ENCODE measurements around the gene DLG2. TPM values are rescaled to one million over a fixed set of nuclear protein-coding genes. Genes with fewer than 3 reads are reported as not detected.

Gene DLG2
- total and polyA plus RNA-seq, 9 of the 15 experiments (the other 6 are each of a cell fraction or from before 2014, with no cell fraction given) = 0.52 to 1.6 (median 0.95) TPM

DNA sequence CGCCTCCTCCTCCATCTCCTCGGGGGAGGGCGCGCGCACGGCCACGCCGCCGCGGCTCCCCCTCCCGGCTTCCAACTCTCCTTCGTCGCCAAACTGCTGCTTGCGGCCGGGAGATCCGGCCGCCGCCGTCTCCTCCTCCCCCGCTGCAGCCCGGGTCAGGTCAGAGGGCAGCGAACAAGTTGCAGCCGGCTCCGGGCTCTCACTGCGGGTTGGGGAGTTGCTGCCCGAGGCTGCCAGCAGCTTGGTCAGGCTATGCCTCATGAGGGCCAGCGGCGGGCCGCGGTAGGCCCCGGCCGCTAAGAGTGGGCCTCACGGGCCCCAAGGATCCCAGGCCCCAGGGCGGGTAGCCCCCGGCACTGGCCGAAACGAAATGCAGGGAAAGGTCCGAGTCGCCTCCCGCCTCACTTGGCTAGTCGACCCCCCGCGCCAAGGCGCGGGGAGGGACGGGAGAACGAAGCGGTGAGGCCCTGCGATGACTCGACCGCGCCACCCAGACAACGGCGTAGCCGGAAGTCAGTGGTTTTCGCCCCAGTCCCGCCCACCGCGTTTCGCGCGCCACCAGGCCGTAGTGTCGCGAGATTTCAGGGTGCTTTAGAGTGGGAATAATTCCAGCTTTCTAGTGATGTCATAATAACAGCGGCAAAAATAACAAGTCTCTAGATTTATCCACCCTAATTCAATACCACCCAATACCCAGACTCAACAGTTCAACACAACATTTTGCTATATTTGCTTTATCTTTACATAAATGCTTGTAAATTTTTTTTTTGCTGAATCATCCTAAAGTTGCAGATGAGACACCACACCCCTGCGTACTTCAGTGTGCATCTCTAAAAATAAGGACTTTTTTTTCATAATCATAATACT is 37.7 kb upstream of the DLG2 start, which contains the start of gene CREBZF (continued):
- no peak for TF ChIP-seq FOXO4 (CRISPR knock-in tag; IDR thresholded peaks at IDR 0.05)
- TF ChIP-seq DDX20 (tag; IDR thresholded peaks at IDR 0.05; ENCODE audit: low read depth) = no peak
- peak; percentile 86; the same call in 1 of the 2 replicates for TF ChIP-seq CREB3L1 (IDR thresholded peaks at IDR 0.05; ENCODE audit: borderline replicate concordance, low read depth)
- TF ChIP-seq E2F3 (CRISPR knock-in tag; IDR thresholded peaks at IDR 0.05) = peak; percentile 75
- peak; percentile 83 for TF ChIP-seq L3MBTL2 (IDR thresholded peaks at IDR 0.05)
- TF ChIP-seq ZNF12 (CRISPR knock-in tag; IDR thresholded peaks at IDR 0.05) = 0 out of 2 replicates have a peak, but pooled peaks have one; percentile 49
- TF ChIP-seq SMARCE1 (IDR thresholded peaks at IDR 0.05) = peak; percentile 62; the same call in 1 of the 2 replicates
- TF ChIP-seq CBFA2T2 (conservative IDR thresholded peaks at IDR 0.05) = peak; percentile 28; the same call in 1 of the 2 replicates
- peak; percentile 95 for TF ChIP-seq BACH1 (tag; IDR thresholded peaks at IDR 0.05)
- TF ChIP-seq POLR2A (conservative IDR thresholded peaks at IDR 0.05) = peak; percentile 93
- peak; percentile 84 for TF ChIP-seq KDM5B (IDR thresholded peaks at IDR 0.05; ENCODE audit: insufficient replicate concordance, low read depth, low read length)
- no peak for TF ChIP-seq BMI1 (IDR thresholded peaks at IDR 0.05; ENCODE audit: low read length)
- TF ChIP-seq, protein P1, sequence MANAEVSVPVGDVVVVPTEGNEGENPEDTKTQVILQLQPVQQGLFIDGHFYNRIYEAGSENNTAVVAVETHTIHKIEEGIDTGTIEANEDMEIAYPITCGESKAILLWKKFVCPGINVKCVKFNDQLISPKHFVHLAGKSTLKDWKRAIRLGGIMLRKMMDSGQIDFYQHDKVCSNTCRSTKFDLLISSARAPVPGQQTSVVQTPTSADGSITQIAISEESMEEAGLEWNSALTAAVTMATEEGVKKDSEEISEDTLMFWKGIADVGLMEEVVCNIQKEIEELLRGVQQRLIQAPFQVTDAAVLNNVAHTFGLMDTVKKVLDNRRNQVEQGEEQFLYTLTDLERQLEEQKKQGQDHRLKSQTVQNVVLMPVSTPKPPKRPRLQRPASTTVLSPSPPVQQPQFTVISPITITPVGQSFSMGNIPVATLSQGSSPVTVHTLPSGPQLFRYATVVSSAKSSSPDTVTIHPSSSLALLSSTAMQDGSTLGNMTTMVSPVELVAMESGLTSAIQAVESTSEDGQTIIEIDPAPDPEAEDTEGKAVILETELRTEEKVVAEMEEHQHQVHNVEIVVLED (CRISPR knock-in tag; IDR thresholded peaks at IDR 0.05) = peak; percentile 38
- TF ChIP-seq GABPB1 (CRISPR knock-in tag; IDR thresholded peaks at IDR 0.05) = peak; percentile 91
- TF ChIP-seq ZFP1 (CRISPR knock-in tag; IDR thresholded peaks at IDR 0.05) = no peak
- TF ChIP-seq CEBPG (CRISPR knock-in tag; IDR thresholded peaks at IDR 0.05) = 0 out of 2 replicates have a peak, but pooled peaks have one; percentile 18
- TF ChIP-seq CEBPG (tag; conservative IDR thresholded peaks at IDR 0.05 in 1 of 2, IDR thresholded peaks at IDR 0.05 in 1 of 2) = peak; percentile 36 to 52; a peak in 1 of 4 replicates
- peak; percentile 89 for TF ChIP-seq POLR2AphosphoS5 (IDR thresholded peaks at IDR 0.05; ENCODE audit: control insufficient read depth, insufficient read depth, low read depth, low read length)
- TF ChIP-seq SREBF1 (IDR thresholded peaks at IDR 0.05; ENCODE audit: borderline replicate concordance, low read depth, low read length) = no peak
- TF ChIP-seq E2F8 (IDR thresholded peaks at IDR 0.05; ENCODE audit: low read depth, partially characterized antibody) = peak; percentile 81
- TF ChIP-seq PML (IDR thresholded peaks at IDR 0.05; ENCODE audit: low read length) = peak; percentile 89

Data from K562 (cell line).